Lung (tissue), 12 donors: ENCODE data around the gene SPIB. TPM values are rescaled to one million over a fixed set of nuclear protein-coding genes. Genes with fewer than 3 reads are reported as not detected.
"Not testable (repeated sequence)": the region's sequence is repeated elsewhere in the genome, so short reads cannot be mapped to it uniquely, and the experiment has no call there.

ENCODE experiments used
- ATAC-seq: fragments of 200-7000 bp; cut with Tn5 transposase; one replicate; pipeline ENCODE4 v1.9.1; 2020; ENCODE audit warnings: moderate number of reproducible peaks; ENCODE audit not compliant: insufficient read depth, low FRiP score
- DNase-seq, 3 donors: peaks; one replicate each; pipeline ENCODE4 v3.0.0-alpha.2; 2013 to 2017
- H3K27ac ChIP-seq, 2 donors: one replicate each; pipeline ENCODE4 v1.5.1; 2013; ENCODE audit warnings: mild to moderate bottlenecking in 2 of 2, moderate library complexity in 2 of 2, control low read depth in 1 of 2, inconsistent platforms in 1 of 2, low read depth in 1 of 2, low read length in 1 of 2
- H3K27me3 ChIP-seq, 3 donors: one replicate each; pipeline ENCODE4 v1.5.1; 2013; ENCODE audit warnings: low read length in 2 of 3; ENCODE audit not compliant: control insufficient read depth in 3 of 3, insufficient read depth in 3 of 3
- H3K36me3 ChIP-seq, 4 donors: one replicate each; pipeline ENCODE4 v1.5.1; 2013; ENCODE audit warnings: low read length in 4 of 4, mild to moderate bottlenecking in 1 of 4, moderate library complexity in 1 of 4; ENCODE audit not compliant: control insufficient read depth in 4 of 4, insufficient read depth in 4 of 4
- H3K4me1 ChIP-seq, 5 donors: one replicate each; pipeline ENCODE4 v1.5.1; 2013; ENCODE audit warnings: low read length in 5 of 5, mild to moderate bottlenecking in 2 of 5, moderate library complexity in 1 of 5; ENCODE audit not compliant: control insufficient read depth in 5 of 5, insufficient read depth in 5 of 5
- H3K4me3 ChIP-seq: one replicate; pipeline ENCODE4 v1.5.1; 2013; ENCODE audit warnings: mild to moderate bottlenecking, control low read depth, moderate library complexity
- H3K9ac ChIP-seq, 2 donors: one replicate each; pipeline ENCODE4 v1.5.1; 2013; ENCODE audit warnings: low read length in 2 of 2, control low read depth in 1 of 2; ENCODE audit not compliant: insufficient read depth in 1 of 2
- H3K9me3 ChIP-seq, 4 donors: one replicate each; pipeline ENCODE4 v1.5.1; 2013; ENCODE audit warnings: low read length in 3 of 4, mild to moderate bottlenecking in 1 of 4, moderate library complexity in 1 of 4; ENCODE audit not compliant: control insufficient read depth in 4 of 4, insufficient read depth in 3 of 4
- WGBS, 2 donors: extraction: QIAGEN DNeasy Blood & Tissue Kit; methylation state at CpG; one replicate each; pipeline ENCODE4 v1.1.7; 2013; 5-methylcytosine and 5-hydroxymethylcytosine counted together
- polyA plus RNA-seq, 2 donors: library from polyadenylated mRNA; stranded (reverse); fragments of 200-250 nt; gene quantifications; one replicate each; pipeline ENCODE4 v1.2.1, GENCODE V29; 2013
- total RNA-seq, 2 donors: library from RNA; depleted of rRNA in 1 of 2; stranded (reverse); fragments of >200 nt in 1 of 2; gene quantifications; one replicate each; pipeline ENCODE4 v1.2.1, GENCODE V29; 2014 to 2021
- TF ChIP-seq, protein P1 (sequence below): IDR thresholded peaks from 2 replicates; pipeline ENCODE4 v1.5.1; 2012; ENCODE audit warnings: mild to moderate bottlenecking; ENCODE audit errors: control extremely low read depth, extremely low read depth
- donor health status: control.
- donor health status: control.
- donor health status: Bipolar disorder and iron deficiency.
- donor health status: healthy.
- donor health status: DM: yes; HTN: yes; CAD: no.

Gene SPIB
- total and polyA plus RNA-seq, 4 donors = 0.22 to 10.5 (median 0.65) TPM

DNA sequence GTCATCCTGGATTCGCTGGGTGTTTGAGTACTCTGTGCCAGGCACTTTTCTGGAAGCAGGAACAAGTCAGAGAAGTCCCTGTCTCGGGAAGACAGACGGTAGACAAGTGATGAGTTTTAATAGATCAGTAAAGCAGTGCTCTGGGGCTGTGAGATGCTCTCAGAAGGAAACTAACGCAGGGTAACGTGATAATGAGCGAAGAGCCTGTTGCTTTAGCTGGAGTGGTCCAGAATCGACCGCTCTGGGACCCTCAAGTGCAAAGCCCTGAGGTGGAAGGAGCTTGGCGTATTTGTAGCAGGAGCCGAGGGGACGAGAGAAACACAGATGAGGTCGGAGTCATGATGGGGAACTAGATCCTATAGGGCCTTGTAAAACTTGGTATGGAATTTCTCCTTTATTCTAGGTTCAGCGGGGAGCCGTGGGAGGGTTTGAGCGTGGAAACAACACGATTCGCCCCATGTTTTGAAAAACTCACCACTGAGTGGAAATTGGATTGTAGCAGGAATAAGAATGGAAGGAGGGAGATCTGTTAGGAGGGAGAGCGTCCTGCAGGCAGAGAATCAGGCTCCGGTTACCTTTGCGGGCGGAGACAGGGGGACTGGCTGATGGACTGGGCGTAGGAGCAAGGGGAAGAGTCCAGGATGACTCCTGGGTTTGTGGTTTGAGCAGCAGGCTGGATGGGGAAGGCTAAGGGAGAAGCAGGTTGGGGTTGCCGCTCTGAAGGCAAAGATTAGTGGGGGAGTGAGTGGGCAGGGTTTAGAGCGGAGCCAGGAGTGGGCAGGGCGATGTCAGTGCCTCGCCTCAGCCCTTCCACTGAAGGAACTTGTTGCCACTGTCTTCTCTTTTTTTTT is 33.8 kb upstream of the SPIB start:
- Histone ChIP-seq H3K9ac (peak overlapping the region; percentile 73 to 93), H3K4me1 (peaks cover 3 to 28% (median 9%) of the 10 kb centered on the region in 5 donors), H3K4me3 (peak overlapping the region; percentile 71), H3K9me3 (no peaks in the 10 kb centered on the region), H3K27me3 (no peaks in the 10 kb centered on the region), H3K27ac (peak overlapping the region in 1 of 2 donors; percentile 84), H3K36me3 (peaks cover 4 to 32% (median 8%) of the 10 kb centered on the region in 4 donors)
- DNase-seq (no peak), ATAC-seq (no peak)
- WGBS, 2 donors = 16 to 18% methylated on average over 26 of the region's 26 CpGs
- TF ChIP-seq, protein P1, sequence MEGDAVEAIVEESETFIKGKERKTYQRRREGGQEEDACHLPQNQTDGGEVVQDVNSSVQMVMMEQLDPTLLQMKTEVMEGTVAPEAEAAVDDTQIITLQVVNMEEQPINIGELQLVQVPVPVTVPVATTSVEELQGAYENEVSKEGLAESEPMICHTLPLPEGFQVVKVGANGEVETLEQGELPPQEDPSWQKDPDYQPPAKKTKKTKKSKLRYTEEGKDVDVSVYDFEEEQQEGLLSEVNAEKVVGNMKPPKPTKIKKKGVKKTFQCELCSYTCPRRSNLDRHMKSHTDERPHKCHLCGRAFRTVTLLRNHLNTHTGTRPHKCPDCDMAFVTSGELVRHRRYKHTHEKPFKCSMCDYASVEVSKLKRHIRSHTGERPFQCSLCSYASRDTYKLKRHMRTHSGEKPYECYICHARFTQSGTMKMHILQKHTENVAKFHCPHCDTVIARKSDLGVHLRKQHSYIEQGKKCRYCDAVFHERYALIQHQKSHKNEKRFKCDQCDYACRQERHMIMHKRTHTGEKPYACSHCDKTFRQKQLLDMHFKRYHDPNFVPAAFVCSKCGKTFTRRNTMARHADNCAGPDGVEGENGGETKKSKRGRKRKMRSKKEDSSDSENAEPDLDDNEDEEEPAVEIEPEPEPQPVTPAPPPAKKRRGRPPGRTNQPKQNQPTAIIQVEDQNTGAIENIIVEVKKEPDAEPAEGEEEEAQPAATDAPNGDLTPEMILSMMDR = no peak

GRCh38 chr19:50387176-50387867 is 31.4 kb upstream of the SPIB start:
- H3K9me3 ChIP-seq = no peaks in the 10 kb centered on the region
- H3K4me3 ChIP-seq = no peak overlapping the region
- ATAC-seq = no peak
- 38 to 66% methylated on average over 21 of the region's 21 CpGs for WGBS, 2 donors
- H3K36me3 ChIP-seq = peaks cover 0 to 8% (median 0%) of the 10 kb centered on the region in 4 donors
- DNase-seq = no peak
- peak overlapping the region in 1 of 2 donors; percentile 62 for H3K27ac ChIP-seq
- H3K4me1 ChIP-seq = peaks cover 3 to 14% (median 9%) of the 10 kb centered on the region in 5 donors
- TF ChIP-seq, protein P1 = no peak
- no peaks in the 10 kb centered on the region for H3K27me3 ChIP-seq
- no peak overlapping the region for H3K9ac ChIP-seq

- H3K4me3 ChIP-seq = no peak overlapping the region
- peak overlapping the region in 1 of 2 donors; percentile 62 for H3K27ac ChIP-seq
- no peaks in the 10 kb centered on the region for H3K27me3 ChIP-seq
- WGBS, 2 donors = 72 to 87% methylated on average over 8 of the region's 8 CpGs
- H3K36me3 ChIP-seq = peaks cover 0 to 4% (median under 1%) of the 10 kb centered on the region in 4 donors
- H3K9ac ChIP-seq = no peak overlapping the region
- TF ChIP-seq, protein P1 = no peak
- no peak for ATAC-seq
- DNase-seq = no peak
- H3K9me3 ChIP-seq = no peaks in the 10 kb centered on the region
- peaks cover 3 to 14% (median 9%) of the 10 kb centered on the region in 5 donors for H3K4me1 ChIP-seq
Measured at GRCh38 chr19:50387868-50388245, 30.9 kb upstream of the SPIB start.

GRCh38 chr19:50390295-50390694 is 28.4 kb upstream of the SPIB start:
- not testable (repeated sequence) for H3K9ac ChIP-seq, H3K27ac ChIP-seq, DNase-seq, H3K4me1 ChIP-seq, H3K4me3 ChIP-seq, H3K9me3 ChIP-seq, H3K27me3 ChIP-seq, ATAC-seq, H3K36me3 ChIP-seq
- WGBS, 2 donors = 86 to 89% methylated on average over 3 of the region's 3 CpGs

GRCh38 chr19:50390952-50391351 is 27.8 kb upstream of the SPIB start:
- not testable (repeated sequence) for H3K4me1 ChIP-seq, ATAC-seq, DNase-seq, H3K27me3 ChIP-seq, H3K36me3 ChIP-seq, H3K4me3 ChIP-seq, H3K27ac ChIP-seq, H3K9ac ChIP-seq, H3K9me3 ChIP-seq
- 93 to 95% methylated on average over 21 to 22 of the region's 23 CpGs for WGBS, 2 donors
